IMR-90 (cell line): ENCODE results near the gene CGNL1.
A peak's percentile ranks its signal among the peaks of the same experiment; 100 is the strongest.

Source experiments
- BHLHE40 ChIP-seq: fragments of 150-350 bp; IDR thresholded peaks from 2 replicates; pipeline ENCODE4 v1.6.1; 2016; ENCODE audit warnings: mild to moderate bottlenecking, low read depth, low read length
- CEBPB ChIP-seq: IDR thresholded peaks from 2 replicates; pipeline ENCODE4 v1.6.1; 2012; ENCODE audit warnings: low read depth, low read length, improper control_type of control experiment
- MAZ ChIP-seq: IDR thresholded peaks from 2 replicates; pipeline ENCODE4 v1.6.1; 2012; ENCODE audit warnings: low read depth, mild to moderate bottlenecking, low read length, improper control_type of control experiment, moderate library complexity, borderline replicate concordance
- MXI1 ChIP-seq: IDR thresholded peaks from 2 replicates; pipeline ENCODE4 v1.6.1; 2012; ENCODE audit warnings: low read depth, mild to moderate bottlenecking, low read length, moderate library complexity, borderline replicate concordance
- POLR2A ChIP-seq: IDR thresholded peaks from 2 replicates; pipeline ENCODE4 v1.6.1; 2012; ENCODE audit warnings: mild to moderate bottlenecking, low read depth, low read length
- RAD21 ChIP-seq: IDR thresholded peaks from 2 replicates; pipeline ENCODE4 v1.6.1; 2012; ENCODE audit warnings: low read length, improper control_type of control experiment
- TF ChIP-seq, protein P1 (sequence below): conservative IDR thresholded peaks from 2 replicates; pipeline ENCODE4 v1.5.1; 2012; ENCODE audit warnings: mild to moderate bottlenecking, low read depth, low read length, improper control_type of control experiment
- TF ChIP-seq, protein P2 (sequence below): fragments of 150-350 bp; IDR thresholded peaks from 2 replicates; pipeline ENCODE4 v1.6.1; 2016; ENCODE audit warnings: low read depth, mild to moderate bottlenecking, low read length, moderate library complexity, borderline replicate concordance

DNA sequence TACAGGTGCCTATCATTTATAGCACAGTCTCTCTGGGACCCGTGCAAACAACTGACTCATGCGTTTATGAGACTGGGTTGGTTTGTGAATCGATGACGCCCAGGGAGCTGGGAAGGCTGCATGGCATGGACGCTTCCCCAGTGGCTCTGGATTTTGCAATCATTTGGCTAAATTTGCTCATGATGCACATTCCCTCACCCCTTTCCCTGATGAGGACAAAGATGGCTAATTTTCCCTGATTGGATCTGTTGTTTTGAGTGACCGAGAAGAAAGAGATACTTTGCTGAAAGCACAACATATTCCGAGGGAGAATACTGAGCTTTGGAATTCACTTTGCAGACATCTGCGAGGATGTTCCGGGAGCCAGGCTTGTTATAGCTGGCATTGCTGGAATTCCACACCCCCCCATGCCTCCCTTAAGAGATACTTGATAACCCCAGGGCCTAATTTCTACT, 51.1 kb downstream of the CGNL1 start:
- TF ChIP-seq POLR2A (no peak), MAZ (no peak), RAD21 (no peak), BHLHE40 (no peak), MXI1 (no peak), CEBPB (peak; percentile 54; the same call in 1 of the 2 replicates)
- TF ChIP-seq, protein P1, sequence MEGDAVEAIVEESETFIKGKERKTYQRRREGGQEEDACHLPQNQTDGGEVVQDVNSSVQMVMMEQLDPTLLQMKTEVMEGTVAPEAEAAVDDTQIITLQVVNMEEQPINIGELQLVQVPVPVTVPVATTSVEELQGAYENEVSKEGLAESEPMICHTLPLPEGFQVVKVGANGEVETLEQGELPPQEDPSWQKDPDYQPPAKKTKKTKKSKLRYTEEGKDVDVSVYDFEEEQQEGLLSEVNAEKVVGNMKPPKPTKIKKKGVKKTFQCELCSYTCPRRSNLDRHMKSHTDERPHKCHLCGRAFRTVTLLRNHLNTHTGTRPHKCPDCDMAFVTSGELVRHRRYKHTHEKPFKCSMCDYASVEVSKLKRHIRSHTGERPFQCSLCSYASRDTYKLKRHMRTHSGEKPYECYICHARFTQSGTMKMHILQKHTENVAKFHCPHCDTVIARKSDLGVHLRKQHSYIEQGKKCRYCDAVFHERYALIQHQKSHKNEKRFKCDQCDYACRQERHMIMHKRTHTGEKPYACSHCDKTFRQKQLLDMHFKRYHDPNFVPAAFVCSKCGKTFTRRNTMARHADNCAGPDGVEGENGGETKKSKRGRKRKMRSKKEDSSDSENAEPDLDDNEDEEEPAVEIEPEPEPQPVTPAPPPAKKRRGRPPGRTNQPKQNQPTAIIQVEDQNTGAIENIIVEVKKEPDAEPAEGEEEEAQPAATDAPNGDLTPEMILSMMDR = no peak
- TF ChIP-seq, protein P2, sequence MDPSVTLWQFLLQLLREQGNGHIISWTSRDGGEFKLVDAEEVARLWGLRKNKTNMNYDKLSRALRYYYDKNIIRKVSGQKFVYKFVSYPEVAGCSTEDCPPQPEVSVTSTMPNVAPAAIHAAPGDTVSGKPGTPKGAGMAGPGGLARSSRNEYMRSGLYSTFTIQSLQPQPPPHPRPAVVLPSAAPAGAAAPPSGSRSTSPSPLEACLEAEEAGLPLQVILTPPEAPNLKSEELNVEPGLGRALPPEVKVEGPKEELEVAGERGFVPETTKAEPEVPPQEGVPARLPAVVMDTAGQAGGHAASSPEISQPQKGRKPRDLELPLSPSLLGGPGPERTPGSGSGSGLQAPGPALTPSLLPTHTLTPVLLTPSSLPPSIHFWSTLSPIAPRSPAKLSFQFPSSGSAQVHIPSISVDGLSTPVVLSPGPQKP = no peak
